HG02938 (cell line): Measurements from ENCODE around the gene PSMD13.

Experiments used
- ATAC-seq: cut with Tn5 transposase; IDR thresholded peaks from one replicate; pipeline ENCODE4 v1.9.1; 2021; ENCODE audit warnings: mild to moderate bottlenecking, moderate library complexity; ENCODE audit not compliant: unreplicated experiment

PSMD13 gene

DNA sequence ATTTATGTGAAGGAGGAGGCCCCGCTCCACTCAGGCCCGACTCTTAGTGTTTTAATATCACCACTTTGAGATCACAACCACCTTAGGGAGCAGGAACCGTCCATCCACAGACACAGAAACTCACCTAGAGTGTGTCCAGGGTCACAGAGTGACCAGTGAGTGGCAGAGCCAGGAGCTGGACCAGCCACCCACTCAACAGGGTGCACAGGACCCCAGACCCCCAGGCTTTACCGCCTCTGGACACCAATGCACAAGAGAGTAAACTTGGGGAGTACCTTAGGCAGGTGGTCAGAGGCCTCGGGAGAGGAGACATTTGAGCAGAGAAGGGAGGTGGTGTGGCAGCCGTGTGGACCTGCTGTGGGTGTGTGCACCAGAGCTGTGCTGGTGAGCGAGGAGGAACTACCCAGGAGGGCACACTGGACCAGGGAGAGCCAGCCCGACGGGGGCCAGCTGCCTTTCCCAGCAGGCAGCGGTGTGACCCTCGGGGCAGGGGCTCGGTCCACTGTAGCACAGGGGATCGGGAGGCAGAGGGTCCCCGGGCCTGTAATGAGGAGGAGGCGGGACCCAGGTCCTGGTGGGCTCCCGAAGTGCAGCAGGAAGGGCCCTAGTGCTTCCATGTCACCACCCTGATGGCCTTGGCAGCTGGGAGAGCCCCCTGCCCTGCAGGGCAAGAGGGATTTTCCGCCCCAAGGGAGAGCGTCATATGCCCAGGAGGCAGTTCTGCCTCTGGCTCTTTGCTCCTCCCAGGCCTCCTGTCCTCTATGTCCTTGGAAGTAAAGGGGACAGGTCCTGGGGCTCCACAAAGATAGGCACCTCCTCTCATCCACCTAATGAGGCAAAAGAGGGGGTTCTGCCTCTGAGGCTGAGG, 33.9 kb downstream of the PSMD13 start:
- no peak for ATAC-seq

DNA sequence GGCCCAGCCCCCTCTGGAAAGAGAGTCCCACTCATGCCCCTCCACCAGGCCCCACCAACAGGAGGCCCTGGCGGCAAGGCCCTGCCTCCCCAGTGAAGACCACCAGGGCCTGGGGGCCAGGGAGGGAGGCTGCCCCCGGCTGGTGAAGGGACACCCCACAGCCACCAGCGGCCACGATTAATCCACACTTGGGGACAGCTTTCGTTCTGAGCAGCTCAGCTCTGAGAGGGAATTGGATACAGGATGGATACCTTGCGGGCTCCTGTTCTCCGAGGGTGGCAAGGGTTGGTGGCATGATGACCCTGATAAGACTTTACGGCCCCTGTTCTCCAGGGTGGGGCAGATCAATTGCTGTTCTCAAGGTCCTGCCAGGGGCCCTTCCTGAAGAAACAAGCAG, 34.5 kb downstream of the PSMD13 start:
- ATAC-seq, result no peak

DNA sequence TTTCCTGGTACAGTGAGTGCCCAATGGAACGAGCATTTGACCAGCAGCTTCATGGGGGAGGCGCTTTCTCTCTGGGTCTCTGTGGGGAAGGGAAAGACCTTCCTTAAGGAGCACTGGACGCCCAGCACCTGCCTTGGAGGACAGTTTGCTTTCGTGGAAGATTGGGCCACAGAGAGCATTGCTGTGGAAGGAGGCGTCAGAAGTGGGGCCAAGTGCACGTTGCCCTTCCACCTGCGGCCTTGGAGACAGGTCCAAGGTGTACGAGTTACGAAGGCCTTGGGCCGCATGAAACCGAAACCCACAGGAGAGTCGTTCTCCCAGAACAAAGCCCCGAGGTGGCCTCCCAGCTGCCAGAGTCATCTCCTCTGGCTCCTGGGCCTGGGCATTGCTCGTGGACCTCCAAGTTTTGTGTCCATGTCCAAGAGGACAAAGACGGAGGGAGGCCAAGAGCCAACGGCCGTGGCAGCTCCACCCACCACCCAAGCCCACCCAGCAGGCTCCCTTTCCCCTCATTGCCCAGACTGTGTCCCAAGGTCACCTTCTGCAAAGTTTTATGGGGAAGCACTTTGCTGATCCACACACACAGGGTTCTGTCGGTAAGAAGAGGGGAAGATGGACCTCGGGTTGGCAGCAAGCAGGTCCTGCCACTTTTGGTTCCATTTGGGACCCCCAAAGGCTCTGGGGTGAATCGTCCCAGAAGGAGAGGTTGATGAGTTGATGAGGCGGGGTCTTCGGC, 35.6 kb downstream of the PSMD13 start:
- ATAC-seq, result no peak

DNA sequence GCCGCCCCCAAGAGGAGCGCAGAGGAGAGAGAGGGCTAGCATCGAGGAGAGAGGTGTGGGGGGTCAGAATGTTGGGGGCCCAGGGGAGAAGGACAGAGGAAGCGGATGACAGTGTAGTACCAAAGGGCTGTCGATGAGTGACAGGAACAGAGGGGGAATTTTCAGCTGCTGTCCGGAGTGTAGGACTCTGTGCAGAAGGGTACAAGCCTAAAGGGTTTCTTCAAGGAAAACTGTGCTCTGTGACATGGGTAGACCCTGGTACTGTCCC, 36.1 kb downstream of the PSMD13 start:
- ATAC-seq, result no peak

DNA sequence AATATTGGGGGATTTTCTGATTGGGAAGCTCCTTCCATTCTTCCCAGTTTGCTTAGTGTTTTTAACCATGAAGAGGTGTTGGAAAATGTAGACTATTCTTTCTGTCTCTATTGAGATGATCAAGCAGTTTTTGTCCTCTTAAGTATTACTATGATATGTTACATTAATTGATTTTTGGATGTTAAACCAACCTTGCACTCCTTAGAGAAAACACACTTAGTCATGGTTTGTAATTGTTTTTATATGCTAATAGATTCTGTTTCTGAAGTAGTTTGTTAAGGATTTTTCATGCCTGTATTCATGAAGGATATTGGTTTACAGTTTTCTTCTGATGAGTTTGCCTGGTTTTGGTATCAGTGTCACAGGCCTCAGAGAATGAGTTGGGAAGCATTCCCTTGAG, 39.4 kb downstream of the PSMD13 start:
- no peak for ATAC-seq

DNA sequence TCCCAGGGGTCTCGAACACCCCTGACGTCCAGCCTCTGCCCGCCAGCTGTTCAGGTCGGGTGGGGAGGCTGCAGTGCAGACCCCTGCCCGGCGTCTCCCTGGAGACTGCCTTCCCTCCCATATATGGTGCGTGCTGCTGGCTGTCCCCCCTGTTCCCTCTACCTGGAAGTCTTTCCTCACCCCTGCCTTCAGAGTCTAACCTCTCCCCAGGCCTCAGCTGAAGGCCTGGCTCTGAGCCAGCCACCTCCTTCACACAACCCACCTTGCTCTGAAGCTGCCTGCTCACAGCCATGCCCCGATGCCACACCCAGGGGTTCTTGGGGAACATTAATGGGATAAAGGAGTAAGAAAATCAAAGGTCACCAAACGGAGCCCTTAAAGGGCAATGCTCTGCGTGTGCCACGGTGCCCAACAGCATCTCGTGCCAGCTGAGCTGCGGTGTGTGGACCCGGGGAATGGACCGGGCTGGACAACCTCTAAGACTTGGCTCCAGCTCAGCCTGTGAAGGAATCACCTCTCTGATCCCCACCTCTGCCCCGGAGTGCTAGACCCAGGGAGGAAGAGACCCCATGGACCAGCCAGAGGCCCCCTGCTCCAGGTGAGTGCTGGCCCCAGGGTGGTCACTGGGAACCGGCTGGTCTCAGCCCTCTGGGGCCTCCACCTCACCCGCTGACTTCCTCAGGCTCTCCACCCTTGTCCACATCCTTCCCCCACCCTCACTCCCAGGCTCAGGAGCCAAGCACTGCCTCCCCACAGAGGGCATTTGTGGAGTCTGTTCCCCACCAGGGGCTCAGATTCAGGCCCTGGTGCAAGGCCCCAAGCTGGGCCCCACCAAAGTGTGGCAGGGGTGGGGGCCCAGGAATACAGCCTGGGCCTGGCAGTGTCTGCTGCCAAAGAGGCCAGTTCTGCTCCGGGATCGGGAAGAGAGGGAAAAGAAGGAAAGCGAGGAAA, 41.5 kb downstream of the PSMD13 start, which contains the start of gene NLRP6:
Gene NLRP6, plus strand, starts transcription at position 407 of the 951 bp plus-strand sequence. Its CDS starts 163 bp downstream, at position 570.
- no peak for ATAC-seq

DNA sequence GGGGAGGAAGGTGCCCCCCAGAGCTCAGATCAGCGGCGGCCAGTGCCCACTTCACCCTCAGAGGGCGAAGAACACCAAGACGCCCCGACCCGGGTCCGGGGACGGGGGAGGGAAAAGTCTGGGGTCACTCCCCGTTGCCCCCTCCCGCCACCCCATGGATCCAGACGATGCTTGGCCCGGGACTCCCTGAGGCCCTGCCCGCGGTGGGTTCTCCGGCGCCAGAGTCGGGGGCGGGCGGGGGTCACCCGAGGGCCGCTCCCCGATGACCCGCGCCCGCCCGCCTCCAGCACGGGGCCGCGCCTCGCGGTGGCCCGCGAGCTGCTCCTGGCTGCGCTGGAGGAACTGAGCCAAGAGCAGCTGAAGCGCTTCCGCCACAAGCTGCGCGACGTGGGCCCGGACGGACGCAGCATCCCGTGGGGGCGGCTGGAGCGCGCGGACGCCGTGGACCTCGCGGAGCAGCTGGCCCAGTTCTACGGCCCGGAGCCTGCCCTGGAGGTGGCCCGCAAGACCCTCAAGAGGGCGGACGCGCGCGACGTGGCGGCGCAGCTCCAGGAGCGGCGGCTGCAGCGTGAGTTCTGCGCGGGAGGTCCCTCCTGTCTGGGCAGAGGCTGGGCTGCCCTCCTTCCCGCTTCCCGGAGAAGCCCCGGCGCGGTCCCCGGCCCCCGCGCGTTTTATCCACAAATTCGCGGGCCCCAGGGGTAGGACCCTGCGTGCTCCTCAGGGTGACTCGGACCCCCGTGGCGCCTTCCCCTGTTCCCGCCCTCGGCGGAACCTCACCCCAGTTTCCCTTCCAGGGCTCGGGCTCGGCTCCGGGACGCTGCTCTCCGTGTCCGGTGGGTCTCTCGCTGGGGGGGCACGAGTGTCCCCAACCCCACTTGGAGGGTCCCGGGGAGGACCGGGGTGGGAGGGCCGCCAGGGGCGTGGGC, 42.5 kb downstream of the PSMD13 start:
- ATAC-seq, result no peak

DNA sequence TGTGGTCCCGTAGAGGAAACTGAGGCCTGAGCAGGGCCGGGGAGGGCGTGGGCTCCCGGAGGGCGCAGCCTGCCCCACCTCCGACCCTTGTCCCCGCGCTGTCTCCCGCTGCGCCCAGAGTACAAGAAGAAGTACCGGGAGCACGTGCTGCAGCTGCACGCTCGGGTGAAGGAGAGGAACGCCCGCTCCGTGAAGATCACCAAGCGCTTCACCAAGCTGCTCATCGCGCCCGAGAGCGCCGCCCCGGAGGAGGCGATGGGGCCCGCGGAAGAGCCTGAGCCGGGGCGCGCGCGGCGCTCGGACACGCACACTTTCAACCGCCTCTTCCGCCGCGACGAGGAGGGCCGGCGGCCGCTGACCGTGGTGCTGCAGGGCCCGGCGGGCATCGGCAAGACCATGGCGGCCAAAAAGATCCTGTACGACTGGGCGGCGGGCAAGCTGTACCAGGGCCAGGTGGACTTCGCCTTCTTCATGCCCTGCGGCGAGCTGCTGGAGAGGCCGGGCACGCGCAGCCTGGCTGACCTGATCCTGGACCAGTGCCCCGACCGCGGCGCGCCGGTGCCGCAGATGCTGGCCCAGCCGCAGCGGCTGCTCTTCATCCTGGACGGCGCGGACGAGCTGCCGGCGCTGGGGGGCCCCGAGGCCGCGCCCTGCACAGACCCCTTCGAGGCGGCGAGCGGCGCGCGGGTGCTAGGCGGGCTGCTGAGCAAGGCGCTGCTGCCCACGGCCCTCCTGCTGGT, 43.4 kb downstream of the PSMD13 start:
- no peak for ATAC-seq

DNA sequence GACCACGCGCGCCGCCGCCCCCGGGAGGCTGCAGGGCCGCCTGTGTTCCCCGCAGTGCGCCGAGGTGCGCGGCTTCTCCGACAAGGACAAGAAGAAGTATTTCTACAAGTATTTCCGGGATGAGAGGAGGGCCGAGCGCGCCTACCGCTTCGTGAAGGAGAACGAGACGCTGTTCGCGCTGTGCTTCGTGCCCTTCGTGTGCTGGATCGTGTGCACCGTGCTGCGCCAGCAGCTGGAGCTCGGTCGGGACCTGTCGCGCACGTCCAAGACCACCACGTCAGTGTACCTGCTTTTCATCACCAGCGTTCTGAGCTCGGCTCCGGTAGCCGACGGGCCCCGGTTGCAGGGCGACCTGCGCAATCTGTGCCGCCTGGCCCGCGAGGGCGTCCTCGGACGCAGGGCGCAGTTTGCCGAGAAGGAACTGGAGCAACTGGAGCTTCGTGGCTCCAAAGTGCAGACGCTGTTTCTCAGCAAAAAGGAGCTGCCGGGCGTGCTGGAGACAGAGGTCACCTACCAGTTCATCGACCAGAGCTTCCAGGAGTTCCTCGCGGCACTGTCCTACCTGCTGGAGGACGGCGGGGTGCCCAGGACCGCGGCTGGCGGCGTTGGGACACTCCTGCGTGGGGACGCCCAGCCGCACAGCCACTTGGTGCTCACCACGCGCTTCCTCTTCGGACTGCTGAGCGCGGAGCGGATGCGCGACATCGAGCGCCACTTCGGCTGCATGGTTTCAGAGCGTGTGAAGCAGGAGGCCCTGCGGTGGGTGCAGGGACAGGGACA, 44.1 kb downstream of the PSMD13 start:
- ATAC-seq, result no peak

DNA sequence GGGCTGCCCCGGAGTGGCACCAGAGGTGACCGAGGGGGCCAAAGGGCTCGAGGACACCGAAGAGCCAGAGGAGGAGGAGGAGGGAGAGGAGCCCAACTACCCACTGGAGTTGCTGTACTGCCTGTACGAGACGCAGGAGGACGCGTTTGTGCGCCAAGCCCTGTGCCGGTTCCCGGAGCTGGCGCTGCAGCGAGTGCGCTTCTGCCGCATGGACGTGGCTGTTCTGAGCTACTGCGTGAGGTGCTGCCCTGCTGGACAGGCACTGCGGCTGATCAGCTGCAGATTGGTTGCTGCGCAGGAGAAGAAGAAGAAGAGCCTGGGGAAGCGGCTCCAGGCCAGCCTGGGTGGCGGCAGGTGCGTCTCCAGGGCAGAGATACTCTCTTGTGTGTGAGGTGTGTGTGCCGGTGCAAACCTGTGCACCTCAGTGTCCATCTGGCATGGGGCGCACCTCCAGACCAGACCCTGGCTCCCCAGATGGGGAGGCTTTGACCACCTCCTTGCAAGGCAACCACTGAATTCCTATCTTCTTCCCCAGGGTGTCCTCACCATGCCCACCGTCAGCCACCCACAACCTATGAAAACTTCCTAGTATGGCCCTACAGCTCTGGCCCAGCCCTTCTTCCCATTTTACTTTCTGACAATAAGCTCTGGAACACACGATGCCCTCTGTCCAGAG, 44.8 kb downstream of the PSMD13 start:
- no peak for ATAC-seq

DNA sequence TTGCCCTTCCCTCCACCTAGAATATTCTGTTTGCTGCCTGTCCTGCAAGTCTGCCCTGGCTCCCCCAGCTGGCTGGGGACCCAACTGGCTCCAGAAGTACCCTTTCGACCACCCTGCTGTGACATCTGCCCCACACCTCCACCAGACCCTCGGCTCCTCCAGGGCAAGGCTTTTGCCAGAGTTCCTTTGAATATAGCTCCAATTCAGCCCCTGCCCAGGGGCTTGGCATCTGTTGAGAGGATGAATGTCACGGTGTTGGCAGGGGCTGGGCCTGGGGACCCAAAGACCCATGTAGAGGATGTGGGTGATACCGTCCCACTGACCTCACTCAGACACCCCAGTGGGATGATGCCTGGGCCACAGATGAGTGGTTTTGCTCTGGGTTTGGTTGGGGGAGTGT, 45.4 kb downstream of the PSMD13 start:
- no peak for ATAC-seq

DNA sequence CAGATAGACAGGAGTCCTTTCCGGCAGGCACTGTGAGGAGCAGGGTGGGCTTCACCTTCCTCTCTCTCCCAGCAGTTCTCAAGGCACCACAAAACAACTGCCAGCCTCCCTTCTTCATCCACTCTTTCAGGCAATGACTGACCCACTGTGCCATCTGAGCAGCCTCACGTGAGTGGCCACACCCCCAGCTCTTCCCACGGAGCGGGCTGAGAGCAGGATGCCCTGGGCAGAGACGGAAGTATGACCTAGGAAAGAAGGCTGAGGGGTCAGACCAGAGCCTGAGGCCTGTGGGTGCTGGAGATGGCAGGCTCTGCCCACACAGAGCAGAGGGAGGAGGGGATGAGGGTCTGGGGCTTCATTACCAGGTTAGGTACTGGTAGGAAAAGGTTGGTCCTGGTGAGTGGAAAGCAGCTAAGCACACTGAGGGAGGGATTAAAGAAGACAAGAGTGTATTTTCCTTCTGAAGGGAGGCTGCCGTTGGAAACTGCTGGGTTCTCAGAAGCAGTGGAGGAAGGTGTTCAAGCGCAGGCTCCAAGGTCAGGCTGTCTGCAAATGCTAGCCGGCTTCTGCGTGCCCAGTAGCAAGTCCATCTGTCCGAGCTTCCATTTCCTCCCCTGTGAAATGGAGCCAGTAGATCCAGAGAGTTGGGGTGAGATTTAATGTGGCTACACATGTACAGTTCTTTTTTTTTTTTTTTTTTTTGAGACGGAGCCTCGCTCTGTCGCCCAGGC, 46.0 kb downstream of the PSMD13 start:
- ATAC-seq, result no peak

DNA sequence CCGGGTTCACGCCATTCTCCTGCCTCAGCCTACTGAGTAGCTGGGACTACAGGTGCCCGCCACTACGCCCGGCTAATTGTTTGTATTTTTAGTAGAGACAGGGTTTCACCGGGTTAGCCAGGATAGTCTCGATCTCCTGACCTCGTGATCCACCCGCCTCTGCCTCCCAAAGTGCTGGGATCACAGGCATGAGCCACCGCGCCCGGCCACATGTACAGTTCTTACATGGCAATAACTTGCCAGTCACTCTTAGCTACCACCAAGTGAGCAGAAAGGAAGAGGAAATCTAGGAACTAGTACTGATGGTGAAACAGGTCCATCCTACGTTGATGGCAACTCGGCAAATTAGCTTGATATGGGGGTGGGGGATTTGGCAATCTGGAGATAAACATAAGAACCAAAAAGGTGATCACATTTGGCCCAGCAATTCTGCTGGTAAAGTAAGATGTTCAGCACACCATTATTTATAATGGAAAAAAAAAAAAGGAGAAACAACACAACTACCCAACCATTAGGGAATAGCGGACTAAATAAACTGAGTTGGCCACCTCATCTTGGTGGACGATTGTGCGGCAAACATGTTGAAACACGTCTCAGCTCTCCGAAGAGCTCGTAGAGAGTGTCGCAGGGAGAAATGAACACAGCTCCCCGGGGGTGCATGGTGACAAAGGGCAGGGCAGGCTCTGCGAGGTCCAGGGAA, 46.8 kb downstream of the PSMD13 start:
- ATAC-seq, result no peak

DNA sequence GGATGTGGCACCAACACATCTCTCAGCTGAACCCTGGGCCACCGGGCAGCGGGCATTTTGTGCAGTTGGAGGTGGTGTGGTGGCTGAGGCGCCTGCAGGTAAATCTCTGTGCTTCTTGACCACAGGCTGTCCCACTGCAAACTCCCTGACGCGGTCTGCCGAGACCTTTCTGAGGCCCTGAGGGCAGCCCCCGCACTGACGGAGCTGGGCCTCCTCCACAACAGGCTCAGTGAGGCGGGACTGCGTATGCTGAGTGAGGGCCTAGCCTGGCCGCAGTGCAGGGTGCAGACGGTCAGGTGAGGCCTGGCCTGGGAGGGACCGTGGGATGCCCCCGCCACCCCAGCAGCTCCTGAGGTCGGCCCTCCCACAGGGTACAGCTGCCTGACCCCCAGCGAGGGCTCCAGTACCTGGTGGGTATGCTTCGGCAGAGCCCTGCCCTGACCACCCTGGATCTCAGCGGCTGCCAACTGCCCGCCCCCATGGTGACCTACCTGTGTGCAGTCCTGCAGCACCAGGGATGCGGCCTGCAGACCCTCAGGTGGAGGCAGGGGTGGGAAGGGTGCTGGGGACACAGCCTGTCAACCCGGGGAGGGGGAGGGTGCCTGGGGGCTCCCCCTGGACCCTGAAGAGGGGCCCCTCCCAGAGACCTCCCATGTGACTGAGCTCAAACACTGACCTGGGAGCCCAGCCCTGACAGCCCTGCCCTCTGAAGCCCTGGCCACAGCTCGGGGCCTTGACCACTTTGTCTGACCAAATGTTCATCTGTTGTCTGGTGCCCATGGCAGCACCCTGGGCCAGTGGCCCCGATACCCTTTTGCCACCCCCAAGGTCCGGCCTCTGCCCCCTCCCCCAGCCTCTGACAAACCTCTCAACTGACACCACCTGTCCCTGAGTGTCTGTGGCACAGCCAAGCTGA, 47.6 kb downstream of the PSMD13 start:
- ATAC-seq, result no peak

DNA sequence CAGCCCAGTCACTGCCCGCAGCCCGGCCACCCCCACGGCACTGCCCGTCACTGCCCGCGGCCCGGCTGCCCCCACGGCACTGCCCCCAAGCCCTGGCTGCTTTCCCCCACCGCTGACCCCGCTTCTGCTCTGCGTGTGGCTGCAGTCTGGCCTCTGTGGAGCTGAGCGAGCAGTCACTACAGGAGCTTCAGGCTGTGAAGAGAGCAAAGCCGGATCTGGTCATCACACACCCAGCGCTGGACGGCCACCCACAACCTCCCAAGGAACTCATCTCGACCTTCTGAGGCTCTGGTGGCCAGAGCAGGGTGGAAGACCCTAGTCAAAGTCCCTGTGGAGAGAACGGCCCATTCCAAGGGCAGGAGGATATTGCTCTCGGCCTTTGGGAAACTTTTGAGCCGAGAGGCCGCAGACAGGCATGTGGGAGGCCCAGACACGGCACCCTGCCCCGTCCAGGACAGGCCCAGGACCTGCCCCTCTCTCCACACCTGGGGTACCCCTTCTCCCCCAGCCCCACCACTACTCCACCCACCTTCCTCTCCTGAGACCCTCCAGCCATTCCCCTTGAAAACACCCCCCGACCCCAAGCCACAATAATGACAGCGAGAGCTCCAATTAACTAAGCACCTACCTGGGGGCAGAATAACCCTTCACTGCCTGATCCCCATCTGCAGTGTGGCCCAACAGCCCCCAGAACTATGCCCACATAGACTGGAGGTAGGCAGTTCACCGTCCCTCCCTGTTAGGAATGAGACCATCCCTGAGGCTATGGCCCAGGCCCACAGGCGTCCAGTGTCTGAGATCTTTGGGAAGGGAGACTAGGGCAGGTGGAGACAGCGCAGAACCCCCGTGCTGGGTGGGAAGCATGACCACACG, 48.5 kb downstream of the PSMD13 start:
- ATAC-seq, result no peak
